GM12801 (cell line): ENCODE data around the gene PLA2G4C.

Experiments
- TF ChIP-seq, protein P1 (sequence below): IDR thresholded peaks from one replicate; pipeline ENCODE4 v1.5.1; 2011; ENCODE audit warnings: control low read depth; ENCODE audit not compliant: insufficient read length; ENCODE audit errors: extremely low read depth

Gene PLA2G4C

DNA sequence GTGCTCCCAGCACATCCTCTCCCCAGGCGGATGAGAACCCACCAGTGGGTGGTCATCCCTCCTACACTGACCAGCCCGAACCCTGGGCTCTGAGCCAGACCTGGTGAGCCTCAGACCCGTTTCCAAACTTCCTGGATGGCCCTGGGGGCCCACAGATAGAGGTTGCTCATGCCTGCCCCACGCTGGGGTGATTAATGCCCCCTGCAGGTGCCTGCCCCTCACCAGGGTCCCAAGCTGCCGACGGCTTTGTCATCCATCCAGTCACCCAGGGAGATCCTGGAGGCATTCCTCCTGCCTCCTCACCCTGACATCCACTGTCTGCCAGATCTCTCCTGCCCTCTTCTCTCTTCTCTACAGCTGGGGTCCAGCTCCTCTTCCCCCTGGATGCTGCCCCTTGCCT is 28.4 kb upstream of the PLA2G4C start:
- TF ChIP-seq, protein P1, sequence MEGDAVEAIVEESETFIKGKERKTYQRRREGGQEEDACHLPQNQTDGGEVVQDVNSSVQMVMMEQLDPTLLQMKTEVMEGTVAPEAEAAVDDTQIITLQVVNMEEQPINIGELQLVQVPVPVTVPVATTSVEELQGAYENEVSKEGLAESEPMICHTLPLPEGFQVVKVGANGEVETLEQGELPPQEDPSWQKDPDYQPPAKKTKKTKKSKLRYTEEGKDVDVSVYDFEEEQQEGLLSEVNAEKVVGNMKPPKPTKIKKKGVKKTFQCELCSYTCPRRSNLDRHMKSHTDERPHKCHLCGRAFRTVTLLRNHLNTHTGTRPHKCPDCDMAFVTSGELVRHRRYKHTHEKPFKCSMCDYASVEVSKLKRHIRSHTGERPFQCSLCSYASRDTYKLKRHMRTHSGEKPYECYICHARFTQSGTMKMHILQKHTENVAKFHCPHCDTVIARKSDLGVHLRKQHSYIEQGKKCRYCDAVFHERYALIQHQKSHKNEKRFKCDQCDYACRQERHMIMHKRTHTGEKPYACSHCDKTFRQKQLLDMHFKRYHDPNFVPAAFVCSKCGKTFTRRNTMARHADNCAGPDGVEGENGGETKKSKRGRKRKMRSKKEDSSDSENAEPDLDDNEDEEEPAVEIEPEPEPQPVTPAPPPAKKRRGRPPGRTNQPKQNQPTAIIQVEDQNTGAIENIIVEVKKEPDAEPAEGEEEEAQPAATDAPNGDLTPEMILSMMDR: no peak

DNA sequence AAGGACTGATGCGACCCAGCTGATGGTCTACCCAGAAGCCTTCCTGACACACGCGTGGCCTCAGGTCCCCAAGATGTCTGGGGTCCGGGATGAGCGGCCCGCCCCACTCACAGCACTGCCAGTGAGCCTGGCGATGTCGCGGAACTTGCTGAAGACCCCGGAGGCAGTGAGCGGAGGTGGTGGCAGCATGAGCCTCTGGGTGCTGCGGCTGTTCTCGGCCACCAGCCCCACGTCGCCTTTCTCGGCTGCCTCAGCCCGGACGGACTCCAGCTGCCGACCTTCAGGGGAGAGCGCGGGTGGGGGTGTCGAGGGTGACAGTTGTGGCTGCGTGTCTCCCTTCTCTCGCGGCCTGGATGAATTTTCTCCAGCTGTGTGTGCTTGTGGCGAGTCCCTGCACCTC is 26.8 kb upstream of the PLA2G4C start:
- TF ChIP-seq, protein P1: no peak

DNA sequence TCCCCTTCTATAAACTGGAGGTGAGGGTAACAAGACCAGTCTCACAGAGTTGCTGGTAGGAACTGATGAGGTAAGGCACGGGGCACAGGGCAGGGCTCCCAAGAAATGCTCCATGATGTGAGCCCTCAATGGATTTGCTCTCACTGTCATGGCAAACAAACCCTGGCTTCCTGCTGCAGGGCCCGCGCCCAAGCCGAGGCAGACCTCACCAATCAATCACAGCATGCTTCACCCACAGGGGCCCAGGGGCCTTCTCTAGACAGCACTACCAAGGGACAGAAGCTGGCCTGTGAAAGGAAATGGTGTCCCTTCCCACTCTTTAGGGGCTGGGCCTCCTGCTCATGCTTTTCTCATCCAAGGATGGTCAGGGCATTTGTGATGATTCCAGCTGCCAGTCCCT is 25.9 kb upstream of the PLA2G4C start:
- TF ChIP-seq, protein P1: no peak

DNA sequence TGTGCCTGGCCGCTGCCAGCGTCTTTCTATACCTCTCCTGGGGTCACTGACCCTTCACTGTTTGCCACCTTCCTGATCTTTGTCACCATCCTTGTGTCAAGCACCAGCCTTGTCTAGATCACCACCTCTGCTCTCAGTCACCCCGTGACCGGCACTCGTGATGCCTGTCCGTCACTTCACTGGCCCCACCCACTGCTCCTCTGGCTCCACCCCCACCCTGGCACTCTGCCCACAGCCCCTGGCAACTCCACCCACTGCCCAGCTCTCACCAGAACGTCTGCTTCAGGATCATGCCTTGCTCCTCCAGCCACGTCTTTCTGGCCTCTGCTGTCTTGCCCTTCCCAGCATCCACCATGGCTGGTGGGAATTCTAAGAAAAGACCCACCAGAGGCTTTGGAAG is 24.8 kb upstream of the PLA2G4C start:
- TF ChIP-seq, protein P1: no peak

DNA sequence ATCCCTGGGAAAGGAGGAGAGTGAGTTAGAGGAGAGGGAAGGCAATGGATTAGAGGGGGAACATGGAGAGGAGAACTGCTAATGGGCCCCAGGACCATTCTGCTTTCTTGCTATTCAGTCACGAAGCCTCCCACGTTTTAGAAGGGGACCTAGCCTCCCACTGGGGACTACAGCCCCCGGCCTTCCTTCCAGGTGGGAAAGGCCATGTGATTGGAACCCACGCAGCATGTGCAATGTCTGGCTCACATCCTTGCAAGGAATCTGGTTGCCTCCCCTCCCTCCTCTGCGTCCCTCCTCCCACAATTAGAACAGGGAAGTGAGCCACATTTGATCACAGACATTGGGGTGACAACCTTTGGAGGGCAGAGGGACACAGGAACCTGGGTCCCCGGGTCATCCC is 22.5 kb upstream of the PLA2G4C start:
- TF ChIP-seq, protein P1: no peak

DNA sequence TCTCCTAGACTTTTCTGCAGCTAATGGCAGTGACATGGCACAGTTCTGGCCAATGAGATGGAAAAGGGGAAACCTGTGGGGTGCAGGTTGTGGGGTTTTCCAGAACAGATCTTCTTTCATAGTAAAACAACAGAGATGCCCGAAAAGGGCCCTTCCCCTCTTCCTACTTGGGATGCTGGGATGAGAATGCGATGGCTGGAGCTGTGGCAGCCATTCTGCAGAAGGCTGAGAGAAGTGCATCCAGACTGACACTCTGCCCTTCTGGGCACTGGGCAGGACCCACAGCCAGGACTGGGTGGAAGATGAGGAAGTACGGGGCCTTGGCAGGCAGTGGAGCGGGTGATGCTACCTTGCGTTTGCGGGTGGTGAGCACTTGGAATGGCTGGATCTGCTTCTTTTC is 16.9 kb upstream of the PLA2G4C start:
- TF ChIP-seq, protein P1: no peak

DNA sequence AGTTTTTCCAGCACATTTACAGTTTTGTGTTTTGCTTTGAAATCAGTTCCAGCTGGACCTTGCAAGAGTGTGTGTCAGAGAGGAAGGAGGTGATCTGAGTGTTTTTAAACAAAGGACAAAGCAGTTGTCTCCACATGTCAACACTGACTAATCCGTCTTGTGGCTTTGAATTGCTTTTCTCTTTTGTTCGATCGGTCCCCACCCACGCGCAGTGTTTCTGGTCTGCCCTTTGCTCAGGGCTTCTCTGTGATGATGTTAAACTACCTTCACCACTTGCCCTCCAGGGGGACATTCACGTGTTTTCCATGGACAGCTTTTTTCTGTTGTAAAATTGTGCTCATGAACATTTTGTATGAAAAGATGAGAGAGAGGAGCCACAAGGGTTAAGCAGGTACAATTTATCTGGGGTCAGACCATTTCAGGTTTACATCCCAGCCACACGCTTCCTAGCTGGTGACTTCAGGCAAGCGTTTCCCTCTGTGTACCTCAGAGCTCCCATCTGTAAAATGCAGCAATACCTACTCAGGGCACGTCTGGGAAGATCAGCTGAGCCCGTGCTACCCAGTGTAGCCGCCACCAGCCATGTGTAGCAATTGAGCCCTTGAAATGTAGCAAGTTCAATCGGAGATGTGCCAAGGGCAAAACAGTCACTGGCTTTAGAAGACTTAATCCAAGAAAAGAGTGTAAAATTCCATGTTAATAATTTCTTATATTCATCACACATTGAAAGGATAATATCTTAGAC is 13.5 kb upstream of the PLA2G4C start:
- TF ChIP-seq, protein P1: no peak
